ENCODE results near the gene SGSM2.

Gene SGSM2

GRCh38 chr17:2369039-2369438, 31.7 kb downstream of the SGSM2 start:
- no peak for DNase-seq

- no peak for DNase-seq
Measured at GRCh38 chr17:2369551-2370210, 32.4 kb downstream of the SGSM2 start.

DNA sequence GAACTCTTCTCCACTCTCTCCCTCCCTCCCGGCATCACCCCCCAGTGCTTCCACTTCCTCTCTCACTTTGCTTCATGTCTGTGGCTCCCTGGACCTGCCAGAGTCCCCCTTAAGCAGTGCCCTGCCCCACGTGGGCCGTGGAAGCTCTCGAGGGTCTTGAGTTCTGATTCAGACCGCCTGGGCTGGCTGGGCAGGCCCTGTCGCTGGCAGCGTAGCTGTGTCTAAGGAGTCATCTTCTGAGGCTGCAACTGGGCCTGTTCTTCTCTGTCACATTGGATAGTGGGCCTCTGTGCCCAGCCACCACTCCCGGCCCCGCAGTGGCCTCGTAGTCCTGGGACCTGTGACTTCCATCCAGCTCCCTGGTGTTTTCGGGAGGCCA, 32.9 kb downstream of the SGSM2 start:
- no peak for DNase-seq

GRCh38 chr17:2371183-2372130, 34.2 kb downstream of the SGSM2 start:
- no peak for DNase-seq

DNA sequence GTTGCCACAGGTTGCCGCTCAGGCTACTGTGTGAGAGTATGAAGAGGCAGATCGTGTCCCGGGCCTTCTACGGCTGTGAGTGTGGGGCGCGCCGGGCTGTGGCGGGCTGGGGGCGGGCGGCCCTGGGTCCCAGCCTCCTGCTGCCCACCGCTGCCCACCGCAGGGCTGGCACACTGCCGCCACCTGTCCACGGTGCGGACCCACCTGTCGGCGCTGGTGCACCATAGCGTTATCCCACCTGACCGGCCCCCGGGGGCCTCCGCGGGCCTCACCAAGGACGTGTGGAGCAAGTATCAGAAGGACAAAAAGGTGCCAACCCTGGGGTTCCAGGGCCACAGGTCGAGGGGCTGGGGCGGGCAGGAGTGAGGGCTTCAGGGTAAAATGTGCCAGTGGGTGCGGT, 34.9 kb downstream of the SGSM2 start:
- DNase-seq: no peak

GRCh38 chr17:2372681-2373080, 35.4 kb downstream of the SGSM2 start:
- DNase-seq: no peak

- no peak for DNase-seq
Measured at GRCh38 chr17:2373179-2373578, 35.9 kb downstream of the SGSM2 start.

DNA sequence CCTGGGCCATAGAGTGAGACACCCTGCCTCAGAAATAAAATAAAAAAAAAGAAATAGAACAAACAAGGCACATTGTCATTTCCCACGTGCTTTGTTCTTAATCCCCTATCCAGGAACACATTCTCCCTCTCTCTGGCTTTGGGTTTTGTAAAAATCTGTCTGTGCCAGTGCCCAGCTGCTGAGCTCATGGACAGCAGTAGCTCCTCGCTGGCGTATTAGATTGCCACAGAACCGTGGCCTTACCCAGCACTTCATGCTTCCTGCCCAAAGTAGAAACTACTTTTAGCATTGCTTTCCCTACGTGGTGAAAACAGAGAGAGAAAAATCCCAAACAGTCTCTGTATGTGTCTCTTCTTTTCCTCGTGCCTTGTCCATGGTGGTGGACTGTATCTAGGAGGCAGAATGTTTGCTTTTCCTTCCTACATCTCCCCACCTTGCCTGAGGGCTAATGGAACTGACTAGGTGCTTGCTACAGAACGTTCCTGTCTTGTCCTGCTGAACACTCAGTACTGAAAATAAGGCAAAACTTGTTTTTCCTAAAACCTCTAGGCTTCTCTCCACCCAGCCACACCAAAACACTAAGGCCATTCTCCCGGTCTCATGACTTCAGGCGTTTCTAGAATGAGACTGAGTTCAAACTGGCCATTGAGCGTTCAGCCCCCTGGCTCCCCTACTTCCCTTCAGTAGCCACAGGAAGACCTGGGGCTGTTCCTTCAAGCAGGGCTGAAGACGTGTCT, 37.4 kb downstream of the SGSM2 start:
- DNase-seq: no peak

DNA sequence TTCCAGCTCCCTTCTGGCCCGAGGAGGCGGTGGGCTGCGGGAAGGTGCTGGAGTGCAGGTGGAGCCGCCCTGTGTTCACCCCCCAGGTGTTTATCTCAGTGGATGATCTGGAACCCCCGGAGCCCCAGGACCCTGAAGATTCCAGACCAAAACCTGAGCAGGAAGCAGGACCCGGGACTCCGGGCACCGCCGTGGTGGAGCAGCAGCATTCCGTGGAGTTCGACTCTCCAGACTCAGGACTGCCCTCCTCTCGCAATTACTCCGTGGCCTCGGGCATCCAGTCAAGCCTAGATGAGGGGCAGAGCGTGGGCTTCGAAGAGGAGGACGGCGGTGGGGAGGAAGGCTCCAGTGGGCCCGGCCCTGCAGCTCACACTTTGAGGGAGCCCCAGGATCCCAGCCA, 38.1 kb downstream of the SGSM2 start:
- no peak for DNase-seq

- DNase-seq: no peak
Measured at GRCh38 chr17:2376107-2376506, 38.8 kb downstream of the SGSM2 start.

DNA sequence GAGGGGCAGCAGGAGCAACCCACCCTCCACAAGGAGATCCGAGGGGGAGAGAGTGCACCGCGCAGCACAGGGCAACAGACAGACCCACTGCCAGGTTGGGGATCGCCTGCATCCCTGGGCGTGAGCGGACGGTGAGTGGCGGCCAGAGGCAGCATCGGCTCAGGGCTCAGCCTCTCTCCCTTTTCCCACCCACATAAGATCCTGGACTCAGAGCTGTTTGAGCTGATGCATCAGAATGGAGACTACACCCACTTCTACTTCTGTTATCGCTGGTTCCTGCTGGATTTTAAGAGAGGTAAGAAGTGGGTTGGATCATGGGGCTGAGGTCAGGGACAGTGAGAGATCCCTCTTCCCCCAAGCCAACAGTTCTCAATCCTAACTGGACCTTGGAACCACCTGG, 40.4 kb downstream of the SGSM2 start:
- no peak for DNase-seq

DNA sequence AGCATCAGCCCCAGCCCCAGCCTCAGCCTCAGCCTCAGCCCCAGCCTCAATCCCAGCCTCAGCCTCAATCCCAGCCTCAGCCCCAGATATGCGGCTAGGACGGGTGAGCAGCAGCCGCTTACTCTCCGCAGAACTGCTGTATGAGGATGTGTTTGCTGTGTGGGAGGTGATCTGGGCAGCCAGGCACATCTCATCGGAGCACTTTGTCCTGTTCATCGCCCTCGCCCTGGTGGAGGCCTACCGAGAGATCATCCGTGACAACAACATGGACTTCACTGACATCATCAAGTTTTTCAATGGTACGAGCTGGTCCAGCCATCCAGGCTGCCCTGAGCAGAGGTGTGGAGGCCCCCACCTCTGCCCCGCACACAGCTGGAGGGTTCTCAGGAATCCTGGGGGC, 41.6 kb downstream of the SGSM2 start:
- no peak for DNase-seq

DNA sequence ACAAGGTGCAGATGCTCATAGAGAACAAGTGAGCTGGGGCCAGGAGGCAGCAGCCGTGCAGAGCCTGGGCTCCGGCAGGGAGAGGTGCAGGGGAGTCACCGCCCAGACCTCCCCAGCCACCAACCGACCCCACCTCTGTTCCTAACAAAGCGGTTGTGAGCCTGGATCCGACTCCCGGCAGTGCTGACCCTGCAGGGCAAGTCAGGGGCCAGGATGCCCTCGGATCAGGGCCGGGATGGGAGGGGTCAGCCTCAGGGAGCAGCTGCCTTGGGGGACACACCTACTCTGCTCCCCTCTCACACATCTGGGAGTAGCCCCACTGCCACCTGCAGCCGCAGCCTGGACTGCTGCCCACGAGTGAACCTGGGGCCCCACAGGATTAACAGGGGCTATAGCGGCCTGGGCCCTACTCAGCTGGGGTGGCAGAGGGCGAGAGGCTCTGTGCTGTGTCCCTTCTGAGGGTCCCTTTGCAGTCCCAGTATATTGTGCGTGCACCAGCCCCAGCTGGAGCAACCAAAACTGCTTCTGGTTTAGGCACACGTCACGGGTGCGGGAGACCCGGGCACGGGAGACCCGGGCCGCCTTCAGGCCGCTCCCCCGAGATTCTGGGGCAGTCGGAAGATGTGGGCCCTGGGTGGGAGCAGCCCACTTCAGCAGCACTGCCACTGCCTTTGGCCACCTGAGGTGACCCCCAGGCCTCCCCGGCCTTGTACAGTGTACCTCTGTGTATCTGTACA, 42.4 kb downstream of the SGSM2 start:
- DNase-seq: no peak

DNA sequence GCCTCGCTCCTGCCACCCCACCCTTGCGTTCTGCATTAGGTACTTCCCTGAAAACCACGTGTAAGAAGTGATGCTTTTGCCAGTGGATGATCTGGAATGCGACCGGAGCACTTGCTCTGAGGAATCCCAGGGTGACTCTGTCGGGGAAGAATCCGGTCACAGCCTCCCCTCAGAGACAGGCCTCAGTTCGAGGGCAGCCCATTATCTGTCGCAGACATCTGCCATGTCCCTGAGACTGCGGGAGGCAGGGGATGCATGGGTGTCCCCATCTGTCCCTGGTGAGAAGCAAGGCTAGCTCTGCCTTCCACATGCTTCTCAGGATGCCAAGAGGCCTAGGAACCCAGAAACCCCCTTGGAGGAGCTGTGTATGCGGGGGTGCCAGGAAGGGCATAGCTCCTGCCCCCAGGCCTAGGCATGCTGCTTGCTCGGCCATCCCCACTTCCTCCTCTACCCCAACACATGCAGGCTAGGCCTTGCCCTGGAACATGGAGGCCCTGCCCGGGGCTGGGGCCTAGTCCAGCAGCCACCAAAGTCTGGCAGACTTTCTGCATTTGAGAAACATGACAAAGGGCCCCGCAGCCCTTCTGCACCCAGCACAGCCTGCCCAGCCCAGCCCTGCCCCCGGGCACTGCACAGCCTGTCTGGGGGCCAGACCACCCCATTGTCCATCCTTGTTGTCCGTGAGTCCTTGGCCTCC, 43.1 kb downstream of the SGSM2 start:
- DNase-seq: no peak

DNA sequence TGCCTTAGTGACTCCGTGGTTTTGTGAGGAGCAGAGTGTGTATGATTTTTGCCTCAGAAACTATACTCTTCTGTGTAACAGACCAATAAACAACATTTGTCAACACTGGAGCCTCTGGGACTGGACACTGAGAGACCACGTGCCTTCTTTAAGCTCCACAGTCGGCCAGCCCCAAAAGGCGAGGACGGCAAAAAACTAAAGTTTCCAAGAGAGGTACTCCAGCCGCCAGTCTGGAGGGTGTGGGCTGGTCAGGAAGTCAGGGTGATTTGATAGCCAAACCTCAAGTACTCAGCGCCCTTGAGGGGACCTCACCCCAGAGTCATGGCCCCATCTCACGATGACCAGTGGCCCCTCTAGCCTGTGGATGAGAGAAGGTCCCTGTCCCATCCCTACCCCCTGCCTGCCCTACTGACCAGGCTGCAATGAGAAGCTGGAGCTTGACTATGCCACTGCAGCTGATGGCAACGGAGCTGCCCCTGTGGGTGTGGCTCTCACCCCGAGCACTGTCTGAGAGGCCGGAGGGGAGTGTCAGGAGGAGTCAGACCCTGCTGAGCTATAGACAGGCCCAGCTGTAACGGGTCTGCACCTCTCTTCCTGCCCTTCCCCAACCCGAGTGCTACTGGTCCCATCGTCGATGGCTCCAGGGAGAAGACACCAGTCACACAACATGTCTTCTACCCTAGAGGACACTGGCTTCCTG, 43.8 kb downstream of the SGSM2 start:
- no peak for DNase-seq

- no peak for DNase-seq
Measured at GRCh38 chr17:2383628-2384167, 46.4 kb downstream of the SGSM2 start.

DNA sequence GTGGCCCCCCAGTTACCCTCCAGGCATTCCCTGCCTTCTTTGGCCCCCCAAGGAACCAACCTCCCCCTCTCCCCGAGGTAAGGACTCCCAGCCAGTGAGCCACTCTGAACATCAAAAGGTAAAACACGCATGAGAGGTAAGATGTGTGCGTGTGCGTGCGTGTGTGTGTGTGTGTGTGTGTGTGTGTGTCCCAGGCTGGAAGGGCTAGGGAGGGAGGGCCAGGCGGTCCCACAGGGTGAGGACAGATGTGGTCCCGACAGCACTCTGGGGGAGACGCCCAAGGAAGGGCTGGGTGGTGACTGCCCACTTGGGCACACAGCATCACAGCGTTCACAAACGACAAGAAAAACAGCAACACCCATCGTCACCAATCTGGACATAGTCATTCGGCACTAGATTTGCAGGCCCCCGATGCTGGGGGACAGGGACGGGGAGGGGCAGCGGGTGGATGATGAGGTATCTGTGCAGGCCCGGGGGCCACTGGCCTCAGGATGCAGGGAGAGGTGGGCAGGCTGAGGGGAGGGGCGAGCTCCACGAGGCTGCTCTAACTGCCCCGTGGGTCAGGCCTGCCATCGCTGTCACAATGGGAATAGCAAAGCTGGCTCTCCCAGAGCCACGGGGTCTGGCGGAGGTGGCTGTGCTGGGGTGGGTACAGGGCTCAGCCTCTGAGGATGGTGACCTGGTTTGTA, 47.3 kb downstream of the SGSM2 start:
- DNase-seq: no peak

GRCh38 chr17:2385240-2386210, 48.2 kb downstream of the SGSM2 start:
- no peak for DNase-seq

- DNase-seq: no peak
Measured at GRCh38 chr17:2386400-2387085, 49.2 kb downstream of the SGSM2 start.

All from NCI-H748 treated with DMSO at 0.1 percent for 48 hours (cell line).